Neural cell (in vitro differentiated cells): ENCODE data around the gene ZNF557. TPM values are rescaled to one million over a fixed set of nuclear protein-coding genes. Genes with fewer than 3 reads are reported as not detected.

ENCODE experiments used
- H2AFZ ChIP-seq: fragments of 200-600, 300-800 bp; sonication (generic), shearing (Covaris generic); 2 replicates; pipeline ENCODE4 v1.6.0; 2014; ENCODE audit warnings: low read depth, mild to moderate bottlenecking, antibody characterized with exemption, low read length, moderate library complexity
- H3F3A ChIP-seq: fragments of 200-600 bp; shearing (Covaris generic); 2 replicates; pipeline ENCODE4 v1.6.1; 2016; ENCODE audit warnings: mild to moderate bottlenecking, moderate library complexity, mixed read lengths, antibody characterized with exemption, low read length; ENCODE audit not compliant: insufficient read depth, poor library complexity, severe bottlenecking
- H3K27ac ChIP-seq: fragments of 200-600, 300-800 bp; sonication (generic), shearing (Covaris generic); 2 replicates; pipeline ENCODE4 v1.5.1; 2014; ENCODE audit warnings: mild to moderate bottlenecking, low read length, moderate library complexity
- H3K27me3 ChIP-seq: fragments of 300-800, 200-600 bp; sonication (generic), shearing (Covaris generic); 2 replicates; pipeline ENCODE4 v1.6.0; 2014; ENCODE audit warnings: mild to moderate bottlenecking, low read depth, low read length, moderate library complexity; ENCODE audit not compliant: insufficient read depth
- H3K36me3 ChIP-seq: fragments of 300-800, 200-600 bp; sonication (generic), shearing (Covaris generic); 2 replicates; pipeline ENCODE4 v1.5.1; 2014; ENCODE audit warnings: mild to moderate bottlenecking, antibody characterized with exemption, low read length, moderate library complexity; ENCODE audit not compliant: insufficient read depth
- H3K4me2 ChIP-seq: fragments of 300-800, 200-600 bp; sonication (generic), shearing (Covaris generic); 2 replicates; pipeline ENCODE4 v1.6.0; 2014; ENCODE audit warnings: mild to moderate bottlenecking, low read length
- H3K4me3 ChIP-seq: fragments of 300-800, 200-600 bp; sonication (generic), shearing (Covaris generic); 2 replicates; pipeline ENCODE4 v1.5.1; 2014; ENCODE audit warnings: mild to moderate bottlenecking, low read length, moderate library complexity
- H3K79me2 ChIP-seq: fragments of 200-600 bp; shearing (Covaris generic); replicated peaks from 2 replicates; pipeline ENCODE4 v1.6.0; 2014; ENCODE audit warnings: mild to moderate bottlenecking, low read length, moderate library complexity; ENCODE audit not compliant: insufficient read depth
- H3K9ac ChIP-seq: fragments of 300-800, 200-600 bp; sonication (generic), shearing (Covaris generic); 2 replicates; pipeline ENCODE4 v1.6.1; 2016; ENCODE audit warnings: mild to moderate bottlenecking, low read length, mixed read lengths
- H3K9me2 ChIP-seq: fragments of 200-600 bp; shearing (Covaris generic); 2 replicates; pipeline ENCODE4 v1.6.1; 2016; ENCODE audit warnings: mild to moderate bottlenecking, low read length, mixed read lengths; ENCODE audit not compliant: insufficient read depth
- H3K9me3 ChIP-seq: fragments of 200-600, 300-800 bp; sonication (generic), shearing (Covaris generic); 2 replicates; pipeline ENCODE4 v1.6.1; 2016; ENCODE audit warnings: mild to moderate bottlenecking, mixed run types, low read length, moderate library complexity, mixed read lengths
- H4K20me1 ChIP-seq: fragments of 200-600 bp; shearing (Covaris generic); 2 replicates; pipeline ENCODE4 v1.6.1; 2016; ENCODE audit warnings: mild to moderate bottlenecking, mixed run types; ENCODE audit not compliant: insufficient read depth
- EP300 ChIP-seq: fragments of 450-650 bp; conservative IDR thresholded peaks from 2 replicates; pipeline ENCODE4 v1.6.1; 2014; ENCODE audit warnings: antibody characterized with exemption, mild to moderate bottlenecking, moderate library complexity; ENCODE audit not compliant: poor library complexity, severe bottlenecking
- EZH2 ChIP-seq: fragments of 200-600, 300-800 bp; shearing (Covaris generic), sonication (generic); IDR thresholded peaks from 2 replicates; pipeline ENCODE4 v1.6.1; 2014; ENCODE audit warnings: antibody characterized with exemption, low read length, borderline replicate concordance, mild to moderate bottlenecking; ENCODE audit not compliant: insufficient read depth, poor library complexity, severe bottlenecking
- MXI1 ChIP-seq: fragments of 450-650 bp; conservative IDR thresholded peaks from 2 replicates; pipeline ENCODE4 v1.6.1; 2014; ENCODE audit warnings: antibody characterized with exemption, mild to moderate bottlenecking; ENCODE audit not compliant: poor library complexity, severe bottlenecking
- POLR2AphosphoS5 ChIP-seq: IDR thresholded peaks from 2 replicates; pipeline ENCODE4 v1.6.1; 2012
- RAD21 ChIP-seq: fragments of 450-650 bp; conservative IDR thresholded peaks from 2 replicates; pipeline ENCODE4 v1.6.1; 2014; ENCODE audit warnings: antibody characterized with exemption, mild to moderate bottlenecking, moderate library complexity
- SMC3 ChIP-seq: fragments of 450-650 bp; conservative IDR thresholded peaks from 2 replicates; pipeline ENCODE4 v1.6.1; 2014; ENCODE audit warnings: antibody characterized with exemption, mild to moderate bottlenecking, moderate library complexity; ENCODE audit not compliant: poor library complexity
- TAF1 ChIP-seq: IDR thresholded peaks from 2 replicates; pipeline ENCODE4 v1.6.1; 2012; ENCODE audit warnings: low read depth
- polyA plus RNA-seq: library from polyadenylated mRNA; depleted of rRNA; stranded (reverse); fragments of >200 nt; gene quantifications from 2 replicates; pipeline ENCODE4 v1.2.3, GENCODE V29; 2014
- TF ChIP-seq, protein P1 (sequence below): IDR thresholded peaks from 2 replicates; pipeline ENCODE4 v1.6.1; 2012; ENCODE audit warnings: borderline replicate concordance
- TF ChIP-seq, protein P2 (sequence below): fragments of 450-650 bp; IDR thresholded peaks from 2 replicates; pipeline ENCODE4 v1.5.1; 2014; ENCODE audit warnings: antibody characterized with exemption, mild to moderate bottlenecking, moderate library complexity; ENCODE audit not compliant: poor library complexity, severe bottlenecking

The ZNF557 gene
- polyA plus RNA-seq, 1 donor from 2014 or later: 7.7 TPM

DNA sequence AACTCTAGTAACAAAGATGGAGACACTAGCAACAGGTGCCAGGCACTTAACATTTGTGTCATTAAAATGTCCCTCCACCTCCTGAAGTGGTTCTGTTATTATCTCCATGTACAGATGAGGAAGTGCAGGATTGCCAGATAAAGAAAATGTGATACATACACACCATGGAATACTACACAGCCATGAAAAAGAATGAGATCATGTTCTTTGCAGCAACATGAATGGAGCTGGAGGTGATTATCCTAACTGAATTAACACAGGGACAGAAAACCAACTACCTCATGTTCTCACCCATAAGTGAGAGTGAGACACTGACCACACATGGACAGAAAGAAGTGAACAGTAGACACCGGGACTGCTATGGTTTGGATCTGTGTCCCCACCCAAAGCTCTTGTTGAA lies 60.5 kb downstream of the ZNF557 start:
- Histone ChIP-seq H2AFZ (no peak overlapping the region), H3K27ac (no peak overlapping the region), H4K20me1 (no peaks in the 10 kb centered on the region), H3K79me2 (no peaks in the 10 kb centered on the region), H3F3A (no peaks in the 10 kb centered on the region), H3K27me3 (no peaks in the 10 kb centered on the region), H3K4me2 (no peak overlapping the region), H3K4me3 (no peak overlapping the region), H3K9me2 (no peaks in the 10 kb centered on the region), H3K9me3 (no peaks in the 10 kb centered on the region), H3K9ac (no peak overlapping the region), H3K36me3 (peaks cover 13% of the 10 kb centered on the region)
- TF ChIP-seq MXI1 (no peak), EZH2 (no peak), SMC3 (no peak)
- TF ChIP-seq, protein P1, sequence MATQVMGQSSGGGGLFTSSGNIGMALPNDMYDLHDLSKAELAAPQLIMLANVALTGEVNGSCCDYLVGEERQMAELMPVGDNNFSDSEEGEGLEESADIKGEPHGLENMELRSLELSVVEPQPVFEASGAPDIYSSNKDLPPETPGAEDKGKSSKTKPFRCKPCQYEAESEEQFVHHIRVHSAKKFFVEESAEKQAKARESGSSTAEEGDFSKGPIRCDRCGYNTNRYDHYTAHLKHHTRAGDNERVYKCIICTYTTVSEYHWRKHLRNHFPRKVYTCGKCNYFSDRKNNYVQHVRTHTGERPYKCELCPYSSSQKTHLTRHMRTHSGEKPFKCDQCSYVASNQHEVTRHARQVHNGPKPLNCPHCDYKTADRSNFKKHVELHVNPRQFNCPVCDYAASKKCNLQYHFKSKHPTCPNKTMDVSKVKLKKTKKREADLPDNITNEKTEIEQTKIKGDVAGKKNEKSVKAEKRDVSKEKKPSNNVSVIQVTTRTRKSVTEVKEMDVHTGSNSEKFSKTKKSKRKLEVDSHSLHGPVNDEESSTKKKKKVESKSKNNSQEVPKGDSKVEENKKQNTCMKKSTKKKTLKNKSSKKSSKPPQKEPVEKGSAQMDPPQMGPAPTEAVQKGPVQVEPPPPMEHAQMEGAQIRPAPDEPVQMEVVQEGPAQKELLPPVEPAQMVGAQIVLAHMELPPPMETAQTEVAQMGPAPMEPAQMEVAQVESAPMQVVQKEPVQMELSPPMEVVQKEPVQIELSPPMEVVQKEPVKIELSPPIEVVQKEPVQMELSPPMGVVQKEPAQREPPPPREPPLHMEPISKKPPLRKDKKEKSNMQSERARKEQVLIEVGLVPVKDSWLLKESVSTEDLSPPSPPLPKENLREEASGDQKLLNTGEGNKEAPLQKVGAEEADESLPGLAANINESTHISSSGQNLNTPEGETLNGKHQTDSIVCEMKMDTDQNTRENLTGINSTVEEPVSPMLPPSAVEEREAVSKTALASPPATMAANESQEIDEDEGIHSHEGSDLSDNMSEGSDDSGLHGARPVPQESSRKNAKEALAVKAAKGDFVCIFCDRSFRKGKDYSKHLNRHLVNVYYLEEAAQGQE: no peak

DNA sequence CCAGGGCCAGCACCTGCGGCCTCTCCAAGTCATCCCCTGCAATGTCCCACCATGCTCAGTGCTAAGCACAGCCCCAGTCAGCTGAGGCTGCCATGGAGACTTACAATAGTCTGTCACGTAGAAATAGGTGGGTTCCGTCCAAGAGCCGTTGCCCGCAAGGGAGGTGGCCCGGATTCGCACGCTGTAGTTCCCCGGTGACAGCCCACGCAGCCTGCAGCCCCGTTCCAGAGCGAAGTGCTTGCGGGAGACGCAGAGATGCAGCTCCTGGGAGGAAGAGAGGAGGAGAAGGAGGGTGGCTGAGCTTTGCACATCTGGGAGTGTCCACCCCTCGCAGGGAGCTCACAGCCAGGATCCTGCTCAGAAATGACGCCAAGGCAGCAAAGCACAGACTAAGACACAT lies 62.6 kb downstream of the ZNF557 start:
- Histone ChIP-seq H4K20me1 (no peaks in the 10 kb centered on the region), H3K9me2 (no peaks in the 10 kb centered on the region), H2AFZ (no peak overlapping the region), H3F3A (no peaks in the 10 kb centered on the region), H3K9me3 (no peaks in the 10 kb centered on the region), H3K4me2 (no peak overlapping the region), H3K9ac (no peak overlapping the region), H3K79me2 (no peaks in the 10 kb centered on the region), H3K36me3 (no peaks in the 10 kb centered on the region), H3K27me3 (no peaks in the 10 kb centered on the region), H3K27ac (no peak overlapping the region), H3K4me3 (no peak overlapping the region)
- TF ChIP-seq EZH2 (no peak), RAD21 (no peak), SMC3 (no peak), TAF1 (no peak), MXI1 (no peak), POLR2AphosphoS5 (no peak), EP300 (no peak)
- TF ChIP-seq, protein P1: no peak
- TF ChIP-seq, protein P2, sequence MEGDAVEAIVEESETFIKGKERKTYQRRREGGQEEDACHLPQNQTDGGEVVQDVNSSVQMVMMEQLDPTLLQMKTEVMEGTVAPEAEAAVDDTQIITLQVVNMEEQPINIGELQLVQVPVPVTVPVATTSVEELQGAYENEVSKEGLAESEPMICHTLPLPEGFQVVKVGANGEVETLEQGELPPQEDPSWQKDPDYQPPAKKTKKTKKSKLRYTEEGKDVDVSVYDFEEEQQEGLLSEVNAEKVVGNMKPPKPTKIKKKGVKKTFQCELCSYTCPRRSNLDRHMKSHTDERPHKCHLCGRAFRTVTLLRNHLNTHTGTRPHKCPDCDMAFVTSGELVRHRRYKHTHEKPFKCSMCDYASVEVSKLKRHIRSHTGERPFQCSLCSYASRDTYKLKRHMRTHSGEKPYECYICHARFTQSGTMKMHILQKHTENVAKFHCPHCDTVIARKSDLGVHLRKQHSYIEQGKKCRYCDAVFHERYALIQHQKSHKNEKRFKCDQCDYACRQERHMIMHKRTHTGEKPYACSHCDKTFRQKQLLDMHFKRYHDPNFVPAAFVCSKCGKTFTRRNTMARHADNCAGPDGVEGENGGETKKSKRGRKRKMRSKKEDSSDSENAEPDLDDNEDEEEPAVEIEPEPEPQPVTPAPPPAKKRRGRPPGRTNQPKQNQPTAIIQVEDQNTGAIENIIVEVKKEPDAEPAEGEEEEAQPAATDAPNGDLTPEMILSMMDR: no peak
